Measurements from ENCODE around the gene SAPCD1. TPM values are rescaled to one million over a fixed set of nuclear protein-coding genes. Genes with fewer than 3 reads are reported as not detected.
A peak's percentile ranks its signal among the peaks of the same experiment; 100 is the strongest.

SAPCD1 gene
- total RNA-seq, 1 experiment from 2014 or later, result 18.2 TPM

DNA sequence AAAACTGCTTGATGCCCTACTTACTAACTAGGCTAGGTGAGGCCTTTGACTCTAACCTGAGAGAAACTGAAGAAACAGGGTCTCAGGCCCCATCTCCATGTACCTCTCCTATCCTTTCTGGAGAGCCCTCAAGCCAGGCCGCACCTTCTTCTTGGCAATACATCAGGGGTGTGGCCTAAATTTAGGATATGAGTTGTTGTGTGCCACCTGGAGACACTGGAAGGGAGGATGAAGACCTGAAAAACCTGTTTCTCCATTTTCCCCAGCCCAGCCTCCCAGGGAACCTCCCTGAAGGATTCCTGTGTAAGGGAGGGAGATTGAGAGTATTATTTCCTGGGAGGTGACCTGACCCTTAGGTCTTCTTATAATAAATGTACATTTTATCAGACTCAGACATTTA is 44.2 kb upstream of the SAPCD1 start (continued):
- TF ChIP-seq, protein P1, sequence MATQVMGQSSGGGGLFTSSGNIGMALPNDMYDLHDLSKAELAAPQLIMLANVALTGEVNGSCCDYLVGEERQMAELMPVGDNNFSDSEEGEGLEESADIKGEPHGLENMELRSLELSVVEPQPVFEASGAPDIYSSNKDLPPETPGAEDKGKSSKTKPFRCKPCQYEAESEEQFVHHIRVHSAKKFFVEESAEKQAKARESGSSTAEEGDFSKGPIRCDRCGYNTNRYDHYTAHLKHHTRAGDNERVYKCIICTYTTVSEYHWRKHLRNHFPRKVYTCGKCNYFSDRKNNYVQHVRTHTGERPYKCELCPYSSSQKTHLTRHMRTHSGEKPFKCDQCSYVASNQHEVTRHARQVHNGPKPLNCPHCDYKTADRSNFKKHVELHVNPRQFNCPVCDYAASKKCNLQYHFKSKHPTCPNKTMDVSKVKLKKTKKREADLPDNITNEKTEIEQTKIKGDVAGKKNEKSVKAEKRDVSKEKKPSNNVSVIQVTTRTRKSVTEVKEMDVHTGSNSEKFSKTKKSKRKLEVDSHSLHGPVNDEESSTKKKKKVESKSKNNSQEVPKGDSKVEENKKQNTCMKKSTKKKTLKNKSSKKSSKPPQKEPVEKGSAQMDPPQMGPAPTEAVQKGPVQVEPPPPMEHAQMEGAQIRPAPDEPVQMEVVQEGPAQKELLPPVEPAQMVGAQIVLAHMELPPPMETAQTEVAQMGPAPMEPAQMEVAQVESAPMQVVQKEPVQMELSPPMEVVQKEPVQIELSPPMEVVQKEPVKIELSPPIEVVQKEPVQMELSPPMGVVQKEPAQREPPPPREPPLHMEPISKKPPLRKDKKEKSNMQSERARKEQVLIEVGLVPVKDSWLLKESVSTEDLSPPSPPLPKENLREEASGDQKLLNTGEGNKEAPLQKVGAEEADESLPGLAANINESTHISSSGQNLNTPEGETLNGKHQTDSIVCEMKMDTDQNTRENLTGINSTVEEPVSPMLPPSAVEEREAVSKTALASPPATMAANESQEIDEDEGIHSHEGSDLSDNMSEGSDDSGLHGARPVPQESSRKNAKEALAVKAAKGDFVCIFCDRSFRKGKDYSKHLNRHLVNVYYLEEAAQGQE (IDR thresholded peaks at IDR 0.05; ENCODE audit: low read depth), result no peak
- TF ChIP-seq RAD21 (IDR thresholded peaks at IDR 0.05; ENCODE audit: low read depth), result no peak; the same call in 1 of the 2 replicates
- no peak for TF ChIP-seq FOSL1 (IDR thresholded peaks at IDR 0.05; ENCODE audit: low read depth)
- no peak for TF ChIP-seq ELF1 (IDR thresholded peaks at IDR 0.05; ENCODE audit: borderline replicate concordance, low read depth)
- no peak; the same call in 1 of the 2 replicates for TF ChIP-seq JUND (IDR thresholded peaks at IDR 0.05)
- no peak for TF ChIP-seq EZH2 (IDR thresholded peaks at IDR 0.05)
- TF ChIP-seq EGR1 (IDR thresholded peaks at IDR 0.05; ENCODE audit: low read depth), result no peak
- TF ChIP-seq YY1 (IDR thresholded peaks at IDR 0.05; ENCODE audit: extremely low read depth, insufficient replicate concordance, low read depth, low read length), result peak; percentile 63
- no peak for TF ChIP-seq POLR2A (IDR thresholded peaks at IDR 0.05; ENCODE audit: borderline replicate concordance, extremely low read depth, insufficient read depth, insufficient read length)
- TF ChIP-seq EZH2phosphoT487 (IDR thresholded peaks at IDR 0.05; ENCODE audit: borderline replicate concordance), result no peak
- no peak for TF ChIP-seq ZNF274 (IDR thresholded peaks at IDR 0.05; ENCODE audit: low read depth, low read length)
- TF ChIP-seq SP1 (IDR thresholded peaks at IDR 0.05; ENCODE audit: low read depth), result peak; percentile 93
- TF ChIP-seq, protein P2, sequence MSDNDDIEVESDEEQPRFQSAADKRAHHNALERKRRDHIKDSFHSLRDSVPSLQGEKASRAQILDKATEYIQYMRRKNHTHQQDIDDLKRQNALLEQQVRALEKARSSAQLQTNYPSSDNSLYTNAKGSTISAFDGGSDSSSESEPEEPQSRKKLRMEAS (IDR thresholded peaks at IDR 0.05), result peak; percentile 54; the same call in 1 of the 2 replicates
- peak; percentile 55 for TF ChIP-seq POLR2AphosphoS5 (IDR thresholded peaks at IDR 0.05; ENCODE audit: low read depth, low read length)
- peak; percentile 39; the same call in 1 of the 2 replicates for TF ChIP-seq CBX3 (IDR thresholded peaks at IDR 0.05; ENCODE audit: low read depth)
- TF ChIP-seq, protein P3, sequence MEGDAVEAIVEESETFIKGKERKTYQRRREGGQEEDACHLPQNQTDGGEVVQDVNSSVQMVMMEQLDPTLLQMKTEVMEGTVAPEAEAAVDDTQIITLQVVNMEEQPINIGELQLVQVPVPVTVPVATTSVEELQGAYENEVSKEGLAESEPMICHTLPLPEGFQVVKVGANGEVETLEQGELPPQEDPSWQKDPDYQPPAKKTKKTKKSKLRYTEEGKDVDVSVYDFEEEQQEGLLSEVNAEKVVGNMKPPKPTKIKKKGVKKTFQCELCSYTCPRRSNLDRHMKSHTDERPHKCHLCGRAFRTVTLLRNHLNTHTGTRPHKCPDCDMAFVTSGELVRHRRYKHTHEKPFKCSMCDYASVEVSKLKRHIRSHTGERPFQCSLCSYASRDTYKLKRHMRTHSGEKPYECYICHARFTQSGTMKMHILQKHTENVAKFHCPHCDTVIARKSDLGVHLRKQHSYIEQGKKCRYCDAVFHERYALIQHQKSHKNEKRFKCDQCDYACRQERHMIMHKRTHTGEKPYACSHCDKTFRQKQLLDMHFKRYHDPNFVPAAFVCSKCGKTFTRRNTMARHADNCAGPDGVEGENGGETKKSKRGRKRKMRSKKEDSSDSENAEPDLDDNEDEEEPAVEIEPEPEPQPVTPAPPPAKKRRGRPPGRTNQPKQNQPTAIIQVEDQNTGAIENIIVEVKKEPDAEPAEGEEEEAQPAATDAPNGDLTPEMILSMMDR (IDR thresholded peaks at IDR 0.05 in 2 of 3, conservative IDR thresholded peaks at IDR 0.05 in 1 of 3; ENCODE audit: borderline replicate concordance in 1 of 3, insufficient read depth in 1 of 3, low read depth in 2 of 3, low read length in 2 of 3), result no peak

Data from HCT116 (cell line).